Heart right ventricle (tissue), 16 donors: ENCODE results near the gene TMEM217. TPM values are rescaled to one million over a fixed set of nuclear protein-coding genes. Genes with fewer than 3 reads are reported as not detected.

Source experiments
- ATAC-seq, 8 donors: fragments of 200-7000 bp; cut with Tn5 transposase; one replicate each; pipeline ENCODE4 v1.9.1; 2020; ENCODE audit warnings: mild to moderate bottlenecking in 8 of 8, moderate library complexity in 8 of 8, moderate number of reproducible peaks in 1 of 8
- DNase-seq, 2 donors: peaks; one replicate each; pipeline ENCODE4 v3.0.0-alpha.2; 2020
- H3K27ac ChIP-seq, 10 donors: fragments of 200-600 bp; sonication (generic) in 2 of 10; one replicate each; pipeline versions ENCODE4 v1.5.0 to v1.8.0; 2020 to 2022; ENCODE audit warnings: mild to moderate bottlenecking in 3 of 10
- H3K27me3 ChIP-seq, 7 donors: fragments of 200-600 bp; one replicate each; pipeline ENCODE4 v1.8.0; 2021 to 2022; ENCODE audit warnings: mild to moderate bottlenecking in 2 of 7
- H3K36me3 ChIP-seq, 9 donors: fragments of 200-600 bp; sonication (generic) in 1 of 9; one replicate each; pipeline versions ENCODE4 v1.5.0 to v1.8.0; 2020 to 2022; ENCODE audit warnings: mild to moderate bottlenecking in 2 of 9
- H3K4me1 ChIP-seq, 9 donors: fragments of 200-600 bp; sonication (generic) in 1 of 9; one replicate each; pipeline versions ENCODE4 v1.5.0 to v1.8.0; 2020 to 2022; ENCODE audit warnings: mild to moderate bottlenecking in 4 of 9
- H3K4me3 ChIP-seq, 10 donors: fragments of 200-600 bp; sonication (generic) in 2 of 10; one replicate each; pipeline versions ENCODE4 v1.5.0 to v1.8.0; 2020 to 2022; ENCODE audit warnings: mild to moderate bottlenecking in 7 of 10, moderate library complexity in 2 of 10
- H3K9me3 ChIP-seq, 11 donors: fragments of 200-600 bp in 10 of 11; sonication (generic) in 2 of 11; one replicate each; pipeline versions ENCODE4 v1.5.0 to v1.8.0; 2013 to 2022; ENCODE audit warnings: mild to moderate bottlenecking in 2 of 11, control low read depth in 1 of 11, moderate library complexity in 1 of 11
- WGBS, 2 donors: extraction: QIAGEN DNeasy Blood & Tissue Kit; methylation state at CpG; one replicate each; pipeline ENCODE4 v1.1.7; 2013; ENCODE audit warnings: inconsistent platforms in 1 of 2; 5-methylcytosine and 5-hydroxymethylcytosine counted together
- intact Hi-C, 10 donors: fragments of 100-400 bp; cut with DNase I; formaldehyde crosslinking; loops; one replicate each; pipeline versions ENCODE4 v1.11.1 to v1.14.2; 2022
- polyA plus RNA-seq, 2 donors: library from polyadenylated mRNA; stranded (reverse); fragments of 200-250 nt; gene quantifications; one replicate each; pipeline ENCODE4 v1.2.3, GENCODE V29; 2013
- total RNA-seq, 10 donors: library from RNA; stranded (reverse); fragmentation: NEBNext Ultra II Directional in 3 of 10; extraction: Animal tissue kit (Norgen Biotek cat#: 25700) in 3 of 10; gene quantifications; one replicate each; pipeline versions ENCODE4 v1.2.1 to v1.2.4, GENCODE V29; 2021 to 2023
- TF ChIP-seq, protein P1 (sequence below), 9 donors: fragments of 200-600 bp; sonication (generic) in 2 of 9; IDR thresholded peaks; one replicate each; pipeline versions ENCODE4 v1.5.0 to v1.8.0; 2021 to 2022; ENCODE audit warnings: antibody characterized with exemption in 9 of 9, mild to moderate bottlenecking in 5 of 9, moderate library complexity in 1 of 9
- donor health status: Arrhythmogenic right ventricular cardiomyopathy.
- donor health status: ischemic (EF 13 %, LVEDD 7.1; RV severe dilation, severe dysfunction).
- donor health status: healthy with polysubstance abuse.
- donor health status: DM: no; HTN: yes; CAD: no.
- donor health status: DM: no; HTN: no; CAD: no.
- donor health status: ischemic (EF 25% LVEDD 6.9; RV normal size, moderate dysfunction).
- donor health status: ischemic (EF 25% LVEDD 5.7; RV mildly dilated, moderate dysfunction).
- donor health status: healthy.
- donor health status: DM: yes; HTN: yes; CAD: no.
- donor health status: Ischemic cardiomyopathy.
- donor health status: ischemic (EF 35%, LVEDD 5.7; RV mildly dilated, moderate dysfunction).
- donor health status: nonischemic (EF 11% LVEDD 7.7; RV severe dilation, severe dysfunction).
- donor health status: DM: yes; HTN: yes; CAD: no.
- donor health status: PGD.
- donor health status: ischemic (EF 29% LVEDD 5.4; RV normal size, mild dysfunction).
- donor health status: nonischemic (EF 23%, LVEDD 6.1; RV moderate dilation, normal function).

TMEM217 gene
- total and polyA plus RNA-seq, 12 donors: 0.20 to 1.1 (median 0.41) TPM; not detected in 2

DNA sequence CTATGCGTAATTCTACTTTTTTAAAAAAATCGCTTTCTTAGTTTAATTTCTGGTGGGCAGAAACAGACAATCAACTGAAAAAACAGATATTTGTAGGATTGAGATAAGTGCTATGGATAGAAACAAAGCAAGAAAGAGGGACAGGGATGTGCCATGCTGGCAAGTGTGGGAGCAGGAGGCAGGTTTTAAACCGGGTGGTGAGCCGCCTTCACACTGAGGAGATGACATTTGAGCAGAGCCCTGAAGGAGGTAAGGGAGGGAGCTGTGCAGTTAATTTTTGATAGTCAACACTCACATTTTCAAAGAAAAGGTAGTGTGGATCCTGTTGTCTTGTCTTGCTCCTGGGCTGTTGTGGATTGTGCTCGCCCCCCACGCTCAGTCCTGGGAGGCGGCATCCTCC, 46.8 kb upstream of the TMEM217 start:
- H3K9me3 ChIP-seq: no peaks in the 10 kb centered on the region
- WGBS, 2 donors: 94 to 95% methylated on average over 7 of the region's 7 CpGs
- H3K27ac ChIP-seq: no peak overlapping the region
- H3K4me1 ChIP-seq: peaks cover 0 to 17% (median 10%) of the 10 kb centered on the region in 9 donors
- H3K4me3 ChIP-seq: no peak overlapping the region
- ATAC-seq: no peak
- no peaks in the 10 kb centered on the region for H3K27me3 ChIP-seq
- intact Hi-C loops: no loop called here
- TF ChIP-seq, protein P1, sequence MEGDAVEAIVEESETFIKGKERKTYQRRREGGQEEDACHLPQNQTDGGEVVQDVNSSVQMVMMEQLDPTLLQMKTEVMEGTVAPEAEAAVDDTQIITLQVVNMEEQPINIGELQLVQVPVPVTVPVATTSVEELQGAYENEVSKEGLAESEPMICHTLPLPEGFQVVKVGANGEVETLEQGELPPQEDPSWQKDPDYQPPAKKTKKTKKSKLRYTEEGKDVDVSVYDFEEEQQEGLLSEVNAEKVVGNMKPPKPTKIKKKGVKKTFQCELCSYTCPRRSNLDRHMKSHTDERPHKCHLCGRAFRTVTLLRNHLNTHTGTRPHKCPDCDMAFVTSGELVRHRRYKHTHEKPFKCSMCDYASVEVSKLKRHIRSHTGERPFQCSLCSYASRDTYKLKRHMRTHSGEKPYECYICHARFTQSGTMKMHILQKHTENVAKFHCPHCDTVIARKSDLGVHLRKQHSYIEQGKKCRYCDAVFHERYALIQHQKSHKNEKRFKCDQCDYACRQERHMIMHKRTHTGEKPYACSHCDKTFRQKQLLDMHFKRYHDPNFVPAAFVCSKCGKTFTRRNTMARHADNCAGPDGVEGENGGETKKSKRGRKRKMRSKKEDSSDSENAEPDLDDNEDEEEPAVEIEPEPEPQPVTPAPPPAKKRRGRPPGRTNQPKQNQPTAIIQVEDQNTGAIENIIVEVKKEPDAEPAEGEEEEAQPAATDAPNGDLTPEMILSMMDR (IDR thresholded peaks at IDR 0.05): no peak
- DNase-seq: no peak
- H3K36me3 ChIP-seq: peaks cover 0 to 78% (median 13%) of the 10 kb centered on the region in 9 donors

DNA sequence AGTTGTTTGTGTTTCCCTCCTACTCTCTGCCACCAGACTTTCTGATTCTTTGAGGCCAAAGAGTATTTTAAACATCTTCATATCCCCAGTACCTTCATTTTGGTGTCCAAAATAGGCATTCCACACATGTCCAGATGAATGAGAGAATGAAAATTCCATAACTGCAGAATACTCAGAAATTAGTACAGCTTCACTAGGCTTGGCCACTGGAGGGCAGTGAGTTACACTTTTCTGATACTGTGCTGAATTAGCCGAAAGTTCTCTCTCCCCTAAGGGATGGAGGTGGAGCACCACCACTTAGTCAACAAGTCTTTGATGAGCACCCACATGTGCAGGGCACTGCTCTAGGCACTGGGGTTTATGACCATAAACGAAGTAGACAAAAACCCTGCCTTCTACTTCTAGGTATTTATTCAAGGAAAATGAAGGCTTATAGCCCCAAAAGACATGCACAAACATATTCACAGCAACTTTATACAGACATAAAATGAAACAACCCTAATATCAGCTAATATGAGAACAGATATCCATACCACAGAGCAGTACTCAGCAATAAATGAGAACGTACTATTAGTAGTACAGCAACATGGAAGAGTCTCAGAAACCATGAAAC, 46.1 kb upstream of the TMEM217 start:
- 57 to 71% methylated on average over 3 of the region's 3 CpGs for WGBS, 2 donors
- Histone ChIP-seq H3K27me3 (no peaks in the 10 kb centered on the region), H3K9me3 (no peaks in the 10 kb centered on the region), H3K36me3 (peaks cover 0 to 80% (median 13%) of the 10 kb centered on the region in 9 donors), H3K4me1 (peaks cover 0 to 12% (median 8%) of the 10 kb centered on the region in 9 donors), H3K4me3 (no peak overlapping the region), H3K27ac (no peak overlapping the region)
- ATAC-seq (peak in 3 of 8 donors; percentile 33 to 51 (median 40)), DNase-seq (no peak)
- intact Hi-C loops: no loop called here
- TF ChIP-seq, protein P1 (IDR thresholded peaks at IDR 0.05): peak in 7 of 9 donors; percentile 6 to 62 (median 47)

DNA sequence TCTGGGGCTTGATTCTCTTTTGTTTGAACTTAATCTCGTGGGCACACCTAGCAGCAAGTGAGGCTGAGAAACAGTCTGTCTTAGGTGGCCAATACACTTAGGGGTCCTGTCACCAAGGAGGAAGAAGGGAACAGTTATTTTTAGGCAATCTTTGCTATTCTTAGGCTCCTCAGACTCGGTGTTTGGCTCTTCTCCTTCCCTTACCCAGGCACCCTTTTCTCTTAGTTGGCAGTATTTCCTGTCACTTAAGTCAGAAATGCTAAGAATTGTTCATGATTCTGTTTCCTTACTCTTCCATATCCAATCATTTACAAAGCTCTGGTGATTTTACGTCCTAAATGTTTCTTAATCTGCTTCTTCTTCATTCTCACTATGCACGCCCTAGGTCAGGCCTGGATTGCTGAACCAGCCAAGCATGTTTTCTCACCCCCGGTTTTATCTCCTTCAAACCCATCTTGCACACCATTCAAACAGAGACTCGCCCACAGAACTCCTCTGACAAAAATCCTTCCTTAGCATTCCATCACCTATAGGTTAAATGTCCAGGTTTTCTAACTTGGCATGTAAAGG, 45.2 kb upstream of the TMEM217 start:
- Histone ChIP-seq H3K4me3 (no peak overlapping the region), H3K4me1 (peaks cover 0 to 10% (median 4%) of the 10 kb centered on the region in 9 donors), H3K27ac (no peak overlapping the region), H3K27me3 (no peaks in the 10 kb centered on the region), H3K36me3 (peaks cover 0 to 84% (median 13%) of the 10 kb centered on the region in 9 donors), H3K9me3 (no peaks in the 10 kb centered on the region)
- 73 to 74% methylated on average over 6 of the region's 6 CpGs for WGBS, 2 donors
- intact Hi-C loops: no loop called here
- ATAC-seq (no peak), DNase-seq (no peak)
- TF ChIP-seq, protein P1 (IDR thresholded peaks at IDR 0.05): no peak

DNA sequence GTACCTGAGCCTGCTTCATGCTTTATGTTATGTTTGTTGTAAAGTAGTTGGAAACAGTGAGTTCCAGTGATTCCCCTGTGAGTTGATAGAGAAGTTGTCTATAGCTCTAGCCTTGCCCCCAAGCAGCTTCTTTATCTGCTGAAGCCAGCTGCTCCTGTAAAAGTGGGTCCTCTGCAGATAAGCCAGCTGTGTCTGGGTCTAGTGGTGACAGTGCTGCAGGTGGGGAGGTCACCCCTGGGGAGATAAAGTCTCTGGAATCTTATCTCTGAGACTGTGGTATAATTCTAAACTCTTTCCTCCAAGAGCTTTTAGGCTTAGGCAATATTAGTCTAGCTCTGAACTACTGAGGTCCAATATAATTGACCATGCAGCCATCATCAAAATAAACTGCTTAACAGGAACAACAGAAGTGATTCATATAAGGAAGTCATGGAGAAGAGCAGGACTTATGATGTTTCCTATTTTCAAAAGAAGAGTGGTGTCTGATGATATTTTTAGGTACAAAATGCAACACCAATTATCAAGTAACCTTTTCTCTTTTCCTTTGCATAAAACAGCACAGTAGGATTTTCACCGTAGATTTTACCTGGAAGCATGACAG, 44.2 kb upstream of the TMEM217 start:
- no peak for ATAC-seq
- peaks cover 0 to 88% (median 13%) of the 10 kb centered on the region in 9 donors for H3K36me3 ChIP-seq
- peaks cover 0 to 10% (median 0%) of the 10 kb centered on the region in 9 donors for H3K4me1 ChIP-seq
- 89 to 96% methylated on average over 1 of the region's 1 CpG for WGBS, 2 donors
- no peaks in the 10 kb centered on the region for H3K27me3 ChIP-seq
- H3K9me3 ChIP-seq: no peaks in the 10 kb centered on the region
- TF ChIP-seq, protein P1 (IDR thresholded peaks at IDR 0.05): no peak
- no peak overlapping the region for H3K4me3 ChIP-seq
- intact Hi-C loops: no loop called here
- H3K27ac ChIP-seq: no peak overlapping the region
- no peak for DNase-seq
